Activated CD4-positive, alpha-beta T cell treated with anti-CD3 and anti-CD28 coated beads, Interleukin-2, Interleukin-4, amounts not matched to agents 100 ng/mL and 50 ng/mL, durations not matched to agents 16 hours and 8 hours (primary cell): ENCODE measurements around the gene OST4.

Source experiments
- DNase-seq: peaks from one replicate; pipeline ENCODE4 v3.0.0-alpha.2; 2020; ENCODE audit warnings: low spot score

Gene OST4

GRCh38 chr2:27025281-27025800, 46.1 kb downstream of the OST4 start:
- no peak for DNase-seq

GRCh38 chr2:27024812-27025211, 46.6 kb downstream of the OST4 start:
- no peak for DNase-seq

GRCh38 chr2:27024188-27024587, 47.3 kb downstream of the OST4 start:
- DNase-seq: no peak

- DNase-seq: no peak
Measured at GRCh38 chr2:27023740-27024139, 47.7 kb downstream of the OST4 start.

GRCh38 chr2:27021253-27022049, 50.0 kb downstream of the OST4 start:
- no peak for DNase-seq
